ENCODE measurements around the gene ARAP2. TPM values are rescaled to one million over a fixed set of nuclear protein-coding genes. Genes with fewer than 3 reads are reported as not detected.

The ARAP2 gene
- total and polyA plus RNA-seq, 2 experiments from 2014 or later: 0.70 to 2.6 TPM

- Histone ChIP-seq H3K4me3 (no peak overlapping the region), H3K36me3 (no peaks in the 10 kb centered on the region), H3K4me1 (ENCODE audit: low read depth) (no peaks in the 10 kb centered on the region), H3K27me3 (peaks cover 5% of the 10 kb centered on the region), H3K9me3 (ENCODE audit: low read depth) (no peaks in the 10 kb centered on the region), H3K27ac (no peak overlapping the region)
- TF ChIP-seq CTCF (IDR thresholded peaks at IDR 0.05; ENCODE audit: low read depth, low read length): no peak
- no peak for DNase-seq (ENCODE audit: low read depth in 1 of 2, low spot score in 1 of 2)
These were observed 111.2 kb downstream of the ARAP2 start for GRCh38 chr4:36133086-36133485.

- H3K27ac ChIP-seq: no peak overlapping the region
- no peak overlapping the region for H3K4me3 ChIP-seq
- no peaks in the 10 kb centered on the region for H3K27me3 ChIP-seq
- DNase-seq (ENCODE audit: low read depth in 1 of 2, low spot score in 1 of 2): no peak
- no peaks in the 10 kb centered on the region for H3K4me1 ChIP-seq (ENCODE audit: low read depth)
- no peaks in the 10 kb centered on the region for H3K9me3 ChIP-seq (ENCODE audit: low read depth)
- no peaks in the 10 kb centered on the region for H3K36me3 ChIP-seq
- no peak for TF ChIP-seq CTCF (IDR thresholded peaks at IDR 0.05; ENCODE audit: low read depth, low read length)
These were observed 113.7 kb downstream of the ARAP2 start for GRCh38 chr4:36130641-36131040.

GRCh38 chr4:36128689-36129088 is 115.6 kb downstream of the ARAP2 start:
- peak in 1 of 2 donors; percentile 6 for DNase-seq (ENCODE audit: low read depth in 1 of 2, low spot score in 1 of 2)
- H3K27ac ChIP-seq: no peak overlapping the region

GRCh38 chr4:36123906-36124305 is 120.4 kb downstream of the ARAP2 start:
- H3K36me3 ChIP-seq: no peaks in the 10 kb centered on the region
- no peak for TF ChIP-seq CTCF (IDR thresholded peaks at IDR 0.05; ENCODE audit: low read depth, low read length)
- H3K9me3 ChIP-seq (ENCODE audit: low read depth): no peaks in the 10 kb centered on the region
- H3K27me3 ChIP-seq: no peaks in the 10 kb centered on the region
- H3K4me3 ChIP-seq: no peak overlapping the region
- H3K4me1 ChIP-seq (ENCODE audit: low read depth): no peaks in the 10 kb centered on the region
- no peak overlapping the region for H3K27ac ChIP-seq
- no peak for DNase-seq (ENCODE audit: low read depth in 1 of 2, low spot score in 1 of 2)

More at GRCh38 chr4:36128689-36129088, 115.6 kb downstream of the ARAP2 start:
- no peak for TF ChIP-seq CTCF (IDR thresholded peaks at IDR 0.05; ENCODE audit: low read depth, low read length)
- Histone ChIP-seq H3K36me3 (no peaks in the 10 kb centered on the region), H3K4me3 (no peak overlapping the region), H3K9me3 (ENCODE audit: low read depth) (no peaks in the 10 kb centered on the region), H3K4me1 (ENCODE audit: low read depth) (no peaks in the 10 kb centered on the region), H3K27me3 (no peaks in the 10 kb centered on the region)

- Histone ChIP-seq H3K4me1 (ENCODE audit: low read depth) (peaks cover 3% of the 10 kb centered on the region), H3K4me3 (no peak overlapping the region), H3K36me3 (no peaks in the 10 kb centered on the region), H3K27ac (no peak overlapping the region), H3K9me3 (ENCODE audit: low read depth) (no peaks in the 10 kb centered on the region), H3K27me3 (no peaks in the 10 kb centered on the region)
- DNase-seq (ENCODE audit: low read depth in 1 of 2, low spot score in 1 of 2): no peak
- TF ChIP-seq CTCF (IDR thresholded peaks at IDR 0.05; ENCODE audit: low read depth, low read length): no peak
These were observed 129.0 kb downstream of the ARAP2 start for GRCh38 chr4:36115312-36115711.

GRCh38 chr4:36111172-36111571 is 133.1 kb downstream of the ARAP2 start:
- H3K4me3 ChIP-seq: no peak overlapping the region
- H3K9me3 ChIP-seq (ENCODE audit: low read depth): no peaks in the 10 kb centered on the region
- no peaks in the 10 kb centered on the region for H3K27me3 ChIP-seq
- TF ChIP-seq CTCF (IDR thresholded peaks at IDR 0.05; ENCODE audit: low read depth, low read length): no peak
- peaks cover 3% of the 10 kb centered on the region for H3K4me1 ChIP-seq (ENCODE audit: low read depth)
- DNase-seq (ENCODE audit: low read depth in 1 of 2, low spot score in 1 of 2): no peak
- no peak overlapping the region for H3K27ac ChIP-seq
- H3K36me3 ChIP-seq: no peaks in the 10 kb centered on the region

All from cardiac muscle cell (in vitro differentiated cells and primary cell).